Measurements from ENCODE around the gene PTPRD.

PTPRD gene

GRCh38 chr9:8715788-8716187 is 1897.0 kb downstream of the PTPRD start:
- H3K4me3 ChIP-seq (ENCODE audit: low read depth, low read length), result no peak overlapping the region
- no peak for DNase-seq (ENCODE audit: low read depth)
- TF ChIP-seq, protein P1, sequence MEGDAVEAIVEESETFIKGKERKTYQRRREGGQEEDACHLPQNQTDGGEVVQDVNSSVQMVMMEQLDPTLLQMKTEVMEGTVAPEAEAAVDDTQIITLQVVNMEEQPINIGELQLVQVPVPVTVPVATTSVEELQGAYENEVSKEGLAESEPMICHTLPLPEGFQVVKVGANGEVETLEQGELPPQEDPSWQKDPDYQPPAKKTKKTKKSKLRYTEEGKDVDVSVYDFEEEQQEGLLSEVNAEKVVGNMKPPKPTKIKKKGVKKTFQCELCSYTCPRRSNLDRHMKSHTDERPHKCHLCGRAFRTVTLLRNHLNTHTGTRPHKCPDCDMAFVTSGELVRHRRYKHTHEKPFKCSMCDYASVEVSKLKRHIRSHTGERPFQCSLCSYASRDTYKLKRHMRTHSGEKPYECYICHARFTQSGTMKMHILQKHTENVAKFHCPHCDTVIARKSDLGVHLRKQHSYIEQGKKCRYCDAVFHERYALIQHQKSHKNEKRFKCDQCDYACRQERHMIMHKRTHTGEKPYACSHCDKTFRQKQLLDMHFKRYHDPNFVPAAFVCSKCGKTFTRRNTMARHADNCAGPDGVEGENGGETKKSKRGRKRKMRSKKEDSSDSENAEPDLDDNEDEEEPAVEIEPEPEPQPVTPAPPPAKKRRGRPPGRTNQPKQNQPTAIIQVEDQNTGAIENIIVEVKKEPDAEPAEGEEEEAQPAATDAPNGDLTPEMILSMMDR (conservative IDR thresholded peaks at IDR 0.05; ENCODE audit: low read depth, low read length), result no peak

GRCh38 chr9:8713811-8714165 is 1899.0 kb downstream of the PTPRD start:
- DNase-seq (ENCODE audit: low read depth), result no peak
- TF ChIP-seq, protein P1 (conservative IDR thresholded peaks at IDR 0.05; ENCODE audit: low read depth, low read length), result no peak
- no peak overlapping the region for H3K4me3 ChIP-seq (ENCODE audit: low read depth, low read length)

DNA sequence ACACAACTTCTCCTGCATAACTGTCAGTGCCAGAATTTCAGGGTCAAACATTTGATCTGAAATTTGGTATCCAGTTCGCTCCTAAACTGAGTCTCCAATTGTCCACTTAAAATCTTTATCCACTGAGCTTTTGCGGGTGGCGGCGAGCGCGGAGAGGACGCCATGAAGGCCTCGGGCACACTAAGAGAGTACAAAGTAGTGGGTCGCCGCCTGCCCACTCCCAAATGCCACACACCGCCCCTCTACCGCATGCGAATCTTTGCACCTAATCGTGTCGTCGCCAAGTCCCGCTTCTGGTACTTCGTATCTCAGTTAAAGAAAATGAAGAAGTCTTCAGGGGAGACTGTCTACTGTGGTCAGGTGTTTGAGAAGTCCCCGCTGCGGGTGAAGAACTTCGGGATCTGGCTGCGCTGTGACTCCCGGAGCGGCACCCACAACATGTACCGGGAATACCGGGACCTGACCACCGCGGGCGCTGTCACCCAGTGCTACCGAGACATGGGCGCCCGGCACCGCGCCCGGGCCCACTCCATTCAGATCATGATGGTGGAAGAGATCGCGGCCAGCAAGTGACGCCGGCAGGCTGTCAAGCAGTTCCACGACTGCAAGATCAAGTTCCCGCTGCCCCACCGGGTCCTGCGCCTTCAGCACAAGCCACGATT is 1899.5 kb downstream of the PTPRD start:
- TF ChIP-seq, protein P1 (conservative IDR thresholded peaks at IDR 0.05; ENCODE audit: low read depth, low read length), result no peak
- DNase-seq (ENCODE audit: low read depth), result no peak
- H3K4me3 ChIP-seq (ENCODE audit: low read depth, low read length), result no peak overlapping the region

DNA sequence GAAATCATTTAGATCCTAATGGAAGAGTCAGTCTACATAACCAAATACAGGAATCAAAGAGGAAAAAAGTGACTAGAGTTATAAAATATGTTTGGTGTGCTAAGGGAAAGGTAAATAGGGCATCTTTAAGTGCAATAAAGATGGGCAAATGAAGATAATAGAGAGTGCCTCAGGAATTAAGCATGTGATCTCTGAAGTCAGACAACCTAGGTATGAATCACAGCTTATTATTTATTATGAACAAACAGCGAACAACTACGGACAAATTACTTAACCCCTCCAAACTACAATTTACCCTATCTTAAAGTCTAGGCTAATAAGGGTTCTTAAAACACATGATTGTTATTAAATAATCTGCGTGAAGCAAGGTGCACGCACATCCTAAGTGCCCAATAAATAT is 1903.1 kb downstream of the PTPRD start:
- no peak for DNase-seq (ENCODE audit: low read depth)
- TF ChIP-seq, protein P1 (conservative IDR thresholded peaks at IDR 0.05; ENCODE audit: low read depth, low read length), result no peak
- no peak overlapping the region for H3K4me3 ChIP-seq (ENCODE audit: low read depth, low read length)

DNA sequence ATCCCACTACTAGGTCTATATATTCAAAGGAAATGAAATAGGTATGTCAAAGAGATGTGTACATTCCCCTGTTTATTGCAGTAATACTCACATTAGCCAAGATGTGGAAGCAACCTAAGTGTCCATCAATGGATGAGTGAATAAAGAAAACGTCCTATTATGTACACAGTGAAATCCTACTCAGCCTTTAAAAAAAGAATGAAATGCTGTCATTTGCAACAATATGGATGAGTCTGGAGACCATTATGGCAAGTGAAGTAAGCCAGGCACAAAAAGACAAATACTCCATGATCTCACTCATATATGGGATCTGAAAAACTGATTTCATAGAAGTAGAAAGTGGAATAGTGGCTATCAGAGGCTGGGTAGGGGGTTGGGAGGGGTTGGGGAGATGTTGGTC is 1904.1 kb downstream of the PTPRD start:
- H3K4me3 ChIP-seq (ENCODE audit: low read depth, low read length), result no peak overlapping the region
- TF ChIP-seq, protein P1 (conservative IDR thresholded peaks at IDR 0.05; ENCODE audit: low read depth, low read length), result no peak

GRCh38 chr9:8706998-8707397 is 1905.8 kb downstream of the PTPRD start:
- TF ChIP-seq, protein P1 (conservative IDR thresholded peaks at IDR 0.05; ENCODE audit: low read depth, low read length), result no peak
- no peak overlapping the region for H3K4me3 ChIP-seq (ENCODE audit: low read depth, low read length)

More for the DNA sequence above, 1904.1 kb downstream of the PTPRD start:
- DNase-seq (ENCODE audit: low read depth), result no peak

GRCh38 chr9:8706531-8706930 is 1906.3 kb downstream of the PTPRD start:
- DNase-seq (ENCODE audit: low read depth), result no peak
- H3K4me3 ChIP-seq (ENCODE audit: low read depth, low read length), result no peak overlapping the region
- TF ChIP-seq, protein P1 (conservative IDR thresholded peaks at IDR 0.05; ENCODE audit: low read depth, low read length), result no peak

More at GRCh38 chr9:8706998-8707397, 1905.8 kb downstream of the PTPRD start:
- DNase-seq (ENCODE audit: low read depth), result no peak

Data from choroid plexus epithelial cell (primary cell).